Epithelial cell of esophagus (primary cell): ENCODE measurements around the gene CA4.

Experiments used
- DNase-seq: peaks from one replicate; pipeline ENCODE4 v3.0.0; 2010; ENCODE audit warnings: low read depth
- H3K4me3 ChIP-seq: 2 replicates; pipeline ENCODE4 v1.5.1; 2011; ENCODE audit warnings: mild to moderate bottlenecking, low read length, control low read depth
- TF ChIP-seq, protein P1 (sequence below): IDR thresholded peaks from 2 replicates; pipeline ENCODE4 v1.5.1; 2011; ENCODE audit warnings: low read depth, mild to moderate bottlenecking, low read length, control low read depth, inconsistent platforms; ENCODE audit not compliant: insufficient read depth; ENCODE audit errors: missing control alignments

CA4 gene

DNA sequence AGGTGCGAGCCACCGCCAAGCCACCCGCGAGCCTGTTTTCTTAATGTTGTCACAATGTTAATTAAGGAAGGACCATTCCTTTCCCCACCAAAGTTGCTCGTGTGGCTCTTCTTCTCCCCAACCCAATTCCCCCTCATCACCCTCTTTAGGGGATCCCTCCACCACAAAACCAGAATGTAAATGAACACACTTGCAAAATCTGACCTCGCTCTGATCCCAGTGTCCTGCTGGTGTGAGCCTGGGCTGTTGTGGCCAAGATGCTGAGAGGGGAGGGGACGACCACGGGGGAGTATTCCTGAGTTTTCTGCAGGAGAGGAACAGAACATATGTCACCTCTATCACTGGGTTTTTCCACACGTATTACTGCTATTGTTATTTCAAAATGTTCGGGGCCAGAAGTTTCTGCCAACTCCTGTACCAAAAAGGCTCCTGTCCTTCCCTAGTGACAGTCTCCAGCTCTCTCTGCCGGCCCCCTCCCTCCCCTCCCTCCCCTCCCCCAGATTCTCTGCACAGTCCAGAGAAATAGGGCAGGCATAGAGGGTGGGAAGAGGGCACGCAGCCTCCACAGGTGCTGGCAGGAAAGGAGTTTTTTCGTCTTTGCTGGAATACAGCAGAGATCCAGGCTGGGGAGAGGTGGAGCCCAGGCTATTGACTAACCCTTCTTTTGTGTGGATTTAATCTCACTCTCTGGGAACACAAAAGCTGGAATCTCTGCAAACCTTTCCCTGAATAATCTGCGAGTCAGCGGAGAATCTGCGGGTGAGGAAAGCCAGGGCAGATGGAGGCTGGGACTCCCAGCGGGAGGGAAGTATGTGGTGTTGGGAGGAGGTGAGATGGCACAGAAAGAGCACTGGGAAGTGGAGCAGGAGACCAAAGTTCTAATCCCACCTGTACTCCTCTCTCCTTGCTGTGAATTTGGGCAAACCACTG, 4.5 kb upstream of the CA4 start:
- H3K4me3 ChIP-seq = no peak overlapping the region
- DNase-seq = no peak
- TF ChIP-seq, protein P1, sequence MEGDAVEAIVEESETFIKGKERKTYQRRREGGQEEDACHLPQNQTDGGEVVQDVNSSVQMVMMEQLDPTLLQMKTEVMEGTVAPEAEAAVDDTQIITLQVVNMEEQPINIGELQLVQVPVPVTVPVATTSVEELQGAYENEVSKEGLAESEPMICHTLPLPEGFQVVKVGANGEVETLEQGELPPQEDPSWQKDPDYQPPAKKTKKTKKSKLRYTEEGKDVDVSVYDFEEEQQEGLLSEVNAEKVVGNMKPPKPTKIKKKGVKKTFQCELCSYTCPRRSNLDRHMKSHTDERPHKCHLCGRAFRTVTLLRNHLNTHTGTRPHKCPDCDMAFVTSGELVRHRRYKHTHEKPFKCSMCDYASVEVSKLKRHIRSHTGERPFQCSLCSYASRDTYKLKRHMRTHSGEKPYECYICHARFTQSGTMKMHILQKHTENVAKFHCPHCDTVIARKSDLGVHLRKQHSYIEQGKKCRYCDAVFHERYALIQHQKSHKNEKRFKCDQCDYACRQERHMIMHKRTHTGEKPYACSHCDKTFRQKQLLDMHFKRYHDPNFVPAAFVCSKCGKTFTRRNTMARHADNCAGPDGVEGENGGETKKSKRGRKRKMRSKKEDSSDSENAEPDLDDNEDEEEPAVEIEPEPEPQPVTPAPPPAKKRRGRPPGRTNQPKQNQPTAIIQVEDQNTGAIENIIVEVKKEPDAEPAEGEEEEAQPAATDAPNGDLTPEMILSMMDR = no peak

DNA sequence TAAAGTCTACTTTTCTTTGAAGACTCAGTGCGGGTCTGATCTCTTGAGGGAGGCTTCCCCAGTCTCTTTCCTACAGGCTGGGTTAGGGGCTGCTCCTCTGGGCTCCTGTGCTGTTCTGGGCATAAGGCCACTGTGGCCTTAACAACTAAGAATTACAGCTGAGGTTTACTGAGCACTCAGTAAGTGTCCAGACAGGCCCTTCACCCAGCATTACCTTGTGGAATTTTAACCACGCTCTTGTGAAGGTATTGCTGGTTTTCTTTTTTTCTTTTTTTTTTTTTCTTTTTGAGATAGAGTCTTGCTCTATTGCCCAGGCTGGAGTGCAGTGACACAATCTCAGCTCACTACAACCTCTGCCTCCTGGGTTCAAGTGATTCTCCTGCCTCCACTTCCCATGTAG, 3.6 kb upstream of the CA4 start:
- no peak for DNase-seq
- TF ChIP-seq, protein P1 = no peak

DNA sequence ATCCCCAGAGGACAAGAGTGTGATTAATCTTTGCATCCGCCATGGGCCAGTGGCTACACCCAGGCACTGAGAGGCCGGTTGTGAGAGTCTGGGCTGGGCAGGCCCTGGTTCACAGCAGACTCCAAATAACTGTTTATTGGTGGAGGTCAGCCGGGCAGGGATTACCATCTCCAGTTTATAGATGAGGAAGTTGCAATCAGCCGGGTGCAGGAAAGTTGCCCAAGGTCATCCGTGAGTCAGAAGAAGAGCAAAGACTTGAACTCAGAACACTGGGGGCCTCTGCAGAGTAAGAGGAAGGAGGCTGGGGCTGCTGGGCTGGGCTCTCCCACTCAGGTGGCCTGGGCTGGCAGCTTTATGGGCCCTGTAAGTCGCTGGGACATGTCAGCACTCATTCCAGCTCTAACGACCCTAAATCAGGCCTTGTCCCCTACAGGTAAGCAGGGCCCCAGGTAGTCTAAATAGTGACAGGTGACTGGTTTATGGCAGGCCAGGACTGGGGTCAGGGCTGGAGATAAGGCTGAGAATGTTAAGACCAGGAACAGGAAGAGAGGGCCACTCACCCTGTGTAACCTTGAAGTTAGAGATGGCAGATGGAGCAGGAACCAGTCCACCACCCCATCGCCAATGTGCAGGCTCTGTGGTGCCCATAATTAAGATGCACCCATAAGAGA, 2.1 kb upstream of the CA4 start:
- TF ChIP-seq, protein P1 = no peak
- no peak overlapping the region for H3K4me3 ChIP-seq
- DNase-seq = no peak

More for the DNA sequence above, 3.6 kb upstream of the CA4 start:
- H3K4me3 ChIP-seq = no peak overlapping the region

DNA sequence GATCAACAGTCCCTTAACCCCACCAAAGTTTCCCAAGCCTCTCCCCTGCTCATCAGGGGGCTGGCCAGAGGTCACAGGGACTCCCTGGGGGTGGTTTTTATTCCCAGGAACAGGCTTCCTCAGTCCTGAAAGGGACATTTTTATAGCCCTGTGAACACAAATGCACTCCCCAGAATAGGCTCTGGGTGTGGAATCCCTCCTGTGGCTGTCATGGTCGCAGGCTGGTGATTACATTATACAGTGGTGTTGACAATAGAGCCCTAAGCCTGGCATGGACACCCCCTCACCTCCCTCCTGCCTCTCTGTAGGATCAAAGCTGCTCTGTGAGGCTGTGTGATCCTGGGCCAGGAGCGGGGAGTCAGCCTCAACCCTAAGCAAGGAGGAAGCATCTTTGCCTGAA, 1.4 kb upstream of the CA4 start:
- TF ChIP-seq, protein P1 = no peak
- no peak for DNase-seq
- H3K4me3 ChIP-seq = no peak overlapping the region

DNA sequence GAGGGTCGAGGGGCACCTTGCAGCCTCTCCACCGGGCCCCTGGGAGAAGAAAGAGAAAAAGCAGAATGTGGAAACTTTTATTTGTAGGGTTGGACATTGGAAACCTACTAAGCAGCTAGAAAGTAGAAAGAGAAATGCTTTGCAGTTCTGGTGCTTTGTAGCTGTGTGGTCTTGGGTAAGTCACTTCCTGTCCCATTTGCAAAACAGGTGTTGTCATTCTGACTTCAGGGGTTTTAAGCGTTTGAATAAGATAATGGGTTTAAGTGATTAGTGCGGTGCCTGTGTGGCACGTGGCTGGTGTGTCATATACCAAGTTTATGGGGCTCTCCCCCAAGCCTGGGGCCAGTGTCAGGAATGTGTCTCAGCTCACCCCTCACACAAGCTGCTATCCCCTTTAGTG, 1.6 kb downstream of the CA4 start:
- DNase-seq = peak; percentile 11
- H3K4me3 ChIP-seq = no peak overlapping the region
- TF ChIP-seq, protein P1 = no peak

DNA sequence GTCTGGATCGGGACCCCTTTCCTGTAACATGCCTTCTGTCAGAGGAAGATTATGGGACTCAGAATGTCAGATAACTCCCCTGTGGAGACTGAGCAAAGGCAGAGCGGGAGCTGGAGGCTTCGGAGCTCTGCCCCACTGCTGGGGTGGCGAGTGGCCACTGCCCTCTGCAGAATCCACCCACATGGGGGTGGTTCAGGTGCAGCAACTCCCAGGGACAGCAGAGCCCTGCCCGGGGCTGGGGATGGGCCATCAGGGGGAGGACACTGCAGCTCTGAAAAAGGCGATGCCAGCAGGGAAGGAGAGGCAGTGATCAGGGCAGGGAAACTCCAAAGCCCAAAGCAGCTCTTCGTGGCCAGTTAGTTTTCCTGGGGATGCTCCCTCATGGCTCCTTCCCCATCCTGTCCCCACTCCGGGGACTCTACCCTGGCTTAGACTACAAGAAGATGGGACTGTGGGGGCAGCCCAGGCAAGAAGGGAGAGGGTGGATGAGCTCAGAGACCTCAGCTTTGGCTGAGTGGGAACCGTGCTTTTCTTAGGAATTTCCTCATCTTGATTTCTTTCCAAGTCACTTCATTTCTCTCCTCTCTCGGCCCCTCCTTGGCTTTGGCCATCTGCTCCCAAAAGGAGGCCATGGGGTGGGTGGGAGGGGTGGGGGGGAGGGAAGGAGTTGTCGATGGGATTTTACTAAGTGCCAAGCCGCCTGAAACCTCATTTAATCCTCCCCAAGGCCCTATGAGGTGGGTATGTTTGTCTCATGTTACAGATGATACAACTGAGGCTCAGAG, 4.0 kb downstream of the CA4 start:
- TF ChIP-seq, protein P1 = no peak
- no peak for DNase-seq
- no peak overlapping the region for H3K4me3 ChIP-seq
